GM23338 (cell line): ENCODE data around the gene UBTF. TPM values are rescaled to one million over a fixed set of nuclear protein-coding genes. Genes with fewer than 3 reads are reported as not detected.

ENCODE experiments used
- ATAC-seq: fragments of 200-7000 bp; cut with Tn5 transposase; 3 replicates; pipeline ENCODE4 v1.9.1; 2020
- DNase-seq: peaks from one replicate; pipeline ENCODE4 v3.0.0-alpha.2; 2015; ENCODE audit warnings: low spot score
- H2AFZ ChIP-seq: fragments of 200-600 bp; sonication (generic); 2 replicates; pipeline ENCODE4 v1.8.0; 2016; ENCODE audit warnings: antibody characterized with exemption, mild to moderate bottlenecking, moderate library complexity
- H3F3A ChIP-seq: fragments of 200-600 bp; sonication (generic); replicated peaks from 2 replicates; pipeline ENCODE4 v1.8.0; 2017; ENCODE audit warnings: antibody characterized with exemption, mixed run types, low read depth
- H3K27ac ChIP-seq: fragments of 200-600 bp; sonication (generic); 2 replicates; pipeline ENCODE4 v1.6.1; 2016; ENCODE audit warnings: low read depth
- H3K27me3 ChIP-seq: fragments of 200-600 bp; sonication (generic); 2 replicates; pipeline ENCODE4 v1.8.0; 2016; ENCODE audit warnings: mild to moderate bottlenecking, mixed run types, moderate library complexity; ENCODE audit not compliant: insufficient read depth
- H3K36me3 ChIP-seq: fragments of 200-600 bp; sonication (generic); 2 replicates; pipeline ENCODE4 v1.8.0; 2016; ENCODE audit warnings: mild to moderate bottlenecking; ENCODE audit not compliant: insufficient read depth
- H3K4me1 ChIP-seq: fragments of 200-600 bp; sonication (generic); 2 replicates; pipeline ENCODE4 v1.8.0; 2016; ENCODE audit warnings: mild to moderate bottlenecking, moderate library complexity; ENCODE audit not compliant: insufficient read depth
- H3K4me2 ChIP-seq: fragments of 200-600 bp; sonication (generic); 2 replicates; pipeline ENCODE4 v1.7.1; 2017; ENCODE audit warnings: mixed run types
- H3K4me3 ChIP-seq: fragments of 200-600 bp; sonication (generic); 2 replicates; pipeline ENCODE4 v1.6.1; 2016; ENCODE audit warnings: mixed run types
- H3K79me2 ChIP-seq: fragments of 200-600 bp; sonication (generic); replicated peaks from 2 replicates; pipeline ENCODE4 v1.8.0; 2017; ENCODE audit warnings: mild to moderate bottlenecking; ENCODE audit not compliant: insufficient read depth
- H3K9me2 ChIP-seq: fragments of 200-600 bp; sonication (generic); 2 replicates; pipeline ENCODE4 v1.8.0; 2017; ENCODE audit not compliant: insufficient read depth
- H4K20me1 ChIP-seq: fragments of 200-600 bp; sonication (generic); replicated peaks from 2 replicates; pipeline ENCODE4 v1.8.0; 2017; ENCODE audit warnings: mild to moderate bottlenecking; ENCODE audit not compliant: insufficient read depth
- H3K27ac Mint-ChIP-seq: 2 replicates; pipeline ENCODE4 v1.8.0; 2020; ENCODE audit warnings: inconsistent platforms, mild to moderate bottlenecking, moderate library complexity, mixed read lengths
- H3K27me3 Mint-ChIP-seq: 3 replicates; pipeline ENCODE4 v1.8.0; 2022; ENCODE audit warnings: low read depth, mild to moderate bottlenecking, moderate library complexity, mixed read lengths, inconsistent platforms; ENCODE audit not compliant: insufficient read depth, poor library complexity
- H3K36me3 Mint-ChIP-seq: 3 replicates; pipeline ENCODE4 v1.8.0; 2021; ENCODE audit warnings: low read depth, mild to moderate bottlenecking, inconsistent platforms, moderate library complexity, mixed read lengths
- H3K4me1 Mint-ChIP-seq: 3 replicates; pipeline ENCODE4 v1.8.0; 2020; ENCODE audit warnings: mild to moderate bottlenecking, inconsistent platforms, mixed read lengths
- H3K4me3 Mint-ChIP-seq: 3 replicates; pipeline ENCODE4 v1.8.0; 2021; ENCODE audit warnings: moderate library complexity, mild to moderate bottlenecking, inconsistent platforms, mixed read lengths
- H3K9me3 Mint-ChIP-seq: 3 replicates; pipeline ENCODE4 v1.8.0; 2020; ENCODE audit warnings: moderate library complexity, mild to moderate bottlenecking, inconsistent platforms, mixed read lengths
- CTCF ChIP-seq, 2 experiments: fragments of 200-600 bp in 1 of 2; sonication (generic) in 1 of 2; conservative IDR thresholded peaks; 2 replicates each; pipeline versions ENCODE4 v1.5.1 to v1.6.1; 2016 to 2017; ENCODE audit warnings: antibody characterized with exemption in 2 of 2, low read depth in 2 of 2, mild to moderate bottlenecking in 2 of 2, moderate library complexity in 1 of 2
- EZH2phosphoT487 ChIP-seq: fragments of 200-600 bp; sonication (generic); IDR thresholded peaks from one replicate; pipeline ENCODE4 v1.8.1; 2018; ENCODE audit warnings: antibody characterized with exemption; ENCODE audit not compliant: unreplicated experiment
- JUNB ChIP-seq: IDR thresholded peaks from one replicate; pipeline ENCODE4 v1.6.1; 2016; ENCODE audit warnings: antibody characterized with exemption; ENCODE audit not compliant: unreplicated experiment
- NANOG ChIP-seq: IDR thresholded peaks from 2 replicates; pipeline ENCODE4 v1.6.1; 2016; ENCODE audit warnings: antibody characterized with exemption, borderline replicate concordance
- ZNF114 ChIP-seq: fragments of 250-450 bp; sonication (Bioruptor Pico); IDR thresholded peaks from 2 replicates; pipeline ENCODE4 v1.5.0; 2020; ENCODE audit warnings: mild to moderate bottlenecking, moderate library complexity
- ZNF331 ChIP-seq: fragments of 250-450 bp; sonication (Bioruptor Pico); IDR thresholded peaks from 2 replicates; pipeline ENCODE4 v1.5.0; 2020; ENCODE audit warnings: low read depth, mild to moderate bottlenecking, moderate library complexity
- ZNF462 ChIP-seq: fragments of 250-450 bp; sonication (Bioruptor Pico); IDR thresholded peaks from 2 replicates; pipeline ENCODE4 v1.5.0; 2020; ENCODE audit warnings: mild to moderate bottlenecking, moderate library complexity
- polyA plus RNA-seq: library from polyadenylated mRNA; unstranded; fragments of >200 nt; fragmentation: Nextera tagmentation; extraction: Ambion mirVana; gene quantifications from 2 replicates; pipeline ENCODE4 v1.2.1, GENCODE V29; 2016
- total RNA-seq: library from RNA; depleted of rRNA; stranded (reverse); fragments of >200 nt; shearing (Covaris generic); gene quantifications from 2 replicates; pipeline ENCODE4 v1.2.3, GENCODE V29; 2014

Gene UBTF
- total and polyA plus RNA-seq, 2 experiments from 2014 or later, result 29.9 to 62.2 TPM

GRCh38 chr17:44170135-44170498, 49.4 kb downstream of the UBTF start (continued):
- TF ChIP-seq ZNF462 (CRISPR knock-in tag) (no peak), NANOG (no peak), JUNB (no peak), ZNF331 (CRISPR knock-in tag) (no peak), ZNF114 (no peak)

- no peak for DNase-seq
- Mint-ChIP-seq H3K9me3 (no peaks in the 10 kb centered on the region), H3K4me1 (peaks cover 14% of the 10 kb centered on the region), H3K27me3 (peaks cover 10% of the 10 kb centered on the region), H3K4me3 (no peak overlapping the region; the same call in 2 of the 3 replicates), H3K27ac (peak overlapping the region; percentile 80), H3K36me3 (peaks cover 6% of the 10 kb centered on the region; the same call in 1 of the 3 replicates)
- Histone ChIP-seq H3F3A (peaks cover 7% of the 10 kb centered on the region; the same call in 1 of the 2 replicates), H3K27me3 (no peaks in the 10 kb centered on the region), H3K27ac (no peak overlapping the region), H3K4me2 (no peak overlapping the region), H3K79me2 (no peaks in the 10 kb centered on the region), H4K20me1 (no peaks in the 10 kb centered on the region), H3K9me2 (no peaks in the 10 kb centered on the region), H3K36me3 (0 out of 2 replicates have a peak, but pooled peaks cover 2% of the 10 kb centered on the region), H3K4me3 (no peak overlapping the region), H3K4me1 (peaks cover 14% of the 10 kb centered on the region), H2AFZ (no peak overlapping the region)
- ATAC-seq, result no peak
- TF ChIP-seq EZH2phosphoT487 (no peak), CTCF (conservative IDR thresholded peaks at IDR 0.05; ENCODE audit: low read depth in 2 of 2) (no peak), ZNF462 (CRISPR knock-in tag) (no peak), ZNF114 (no peak)
Measured at GRCh38 chr17:44167181-44167861, 52.2 kb downstream of the UBTF start.
